HepG2 (cell line): ENCODE measurements around the gene ALPI.
"Not testable (repeated sequence)": the region's sequence is repeated elsewhere in the genome, so short reads cannot be mapped to it uniquely, and the experiment has no call there.

ENCODE experiments used
- ARNT ChIP-seq: fragments of 450-650 bp; IDR thresholded peaks from 2 replicates; pipeline ENCODE4 v1.6.1; 2017
- FOXM1 ChIP-seq: sonication (generic); formaldehyde crosslinking; IDR thresholded peaks from 2 replicates; pipeline ENCODE4 v1.5.0; 2020; ENCODE audit warnings: missing genetic modification reagents
- SP1 ChIP-seq, 2 experiments: fragments of 450-650 bp in 1 of 2; sonication (generic) in 1 of 2; formaldehyde crosslinking in 1 of 2; IDR thresholded peaks; 2 replicates each; pipeline versions ENCODE4 v1.4.0 to v1.6.1; 2016 to 2020; ENCODE audit warnings: missing genetic modification reagents in 1 of 2
- TCF7 ChIP-seq: sonication (generic); IDR thresholded peaks from 2 replicates; pipeline ENCODE4 v1.6.1; 2016; ENCODE audit warnings: antibody characterized with exemption, low read depth
- YY1 ChIP-seq: IDR thresholded peaks from 2 replicates; pipeline ENCODE4 v1.6.1; 2011; ENCODE audit warnings: low read length, low read depth, moderate library complexity, mild to moderate bottlenecking; ENCODE audit not compliant: insufficient read depth, insufficient replicate concordance

DNA sequence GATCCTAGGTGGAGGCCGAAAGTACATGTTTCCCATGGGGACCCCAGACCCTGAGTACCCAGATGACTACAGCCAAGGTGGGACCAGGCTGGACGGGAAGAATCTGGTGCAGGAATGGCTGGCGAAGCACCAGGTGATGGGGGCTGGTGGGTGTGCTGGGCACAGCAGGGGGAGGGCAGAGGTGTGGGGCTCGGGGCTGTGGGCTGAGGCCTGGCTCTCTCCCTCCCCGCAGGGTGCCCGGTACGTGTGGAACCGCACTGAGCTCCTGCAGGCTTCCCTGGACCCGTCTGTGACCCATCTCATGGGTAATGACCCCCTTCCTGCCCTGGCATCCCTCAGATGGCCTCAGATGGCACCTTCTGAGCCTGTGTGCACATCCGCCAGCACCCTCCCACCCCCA is 47.7 kb upstream of the ALPI start:
- TF ChIP-seq YY1; FOXM1 (CRISPR knock-in tag); TCF7; ARNT; SP1 (IDR thresholded peaks at IDR 0.05); SP1 (CRISPR knock-in tag; IDR thresholded peaks at IDR 0.05): not testable (repeated sequence)
